ENCODE measurements around the gene MAP3K1.

The MAP3K1 gene

DNA sequence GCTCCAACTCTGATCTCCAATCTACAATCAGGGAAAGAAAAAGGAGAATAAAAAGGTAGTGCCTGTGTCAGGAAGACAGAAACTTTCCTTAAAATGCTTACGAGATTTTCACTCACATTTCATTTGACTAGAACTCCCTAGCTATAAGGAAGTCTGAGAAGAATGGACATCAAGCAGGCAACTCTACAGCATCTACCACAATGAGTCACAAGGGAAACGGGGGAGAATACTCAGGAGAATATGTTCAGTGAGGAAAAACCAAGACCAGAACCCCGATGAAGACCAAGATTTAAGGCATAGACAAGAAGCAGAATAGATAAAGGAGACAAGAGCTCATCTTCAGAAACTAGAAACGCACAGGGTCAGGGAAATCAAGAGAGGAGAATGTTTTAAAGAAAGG, 85.0 kb downstream of the MAP3K1 start:
- no peak for DNase-seq (ENCODE audit: extremely low read depth in 1 of 2, low read depth in 1 of 2)

- DNase-seq (ENCODE audit: extremely low read depth in 1 of 2, low read depth in 1 of 2), result no peak
Observed at GRCh38 chr5:56900858-56901578, 85.7 kb downstream of the MAP3K1 start.

GRCh38 chr5:56908942-56909293, 93.6 kb downstream of the MAP3K1 start:
- DNase-seq (ENCODE audit: extremely low read depth in 1 of 2, low read depth in 1 of 2), result no peak

DNA sequence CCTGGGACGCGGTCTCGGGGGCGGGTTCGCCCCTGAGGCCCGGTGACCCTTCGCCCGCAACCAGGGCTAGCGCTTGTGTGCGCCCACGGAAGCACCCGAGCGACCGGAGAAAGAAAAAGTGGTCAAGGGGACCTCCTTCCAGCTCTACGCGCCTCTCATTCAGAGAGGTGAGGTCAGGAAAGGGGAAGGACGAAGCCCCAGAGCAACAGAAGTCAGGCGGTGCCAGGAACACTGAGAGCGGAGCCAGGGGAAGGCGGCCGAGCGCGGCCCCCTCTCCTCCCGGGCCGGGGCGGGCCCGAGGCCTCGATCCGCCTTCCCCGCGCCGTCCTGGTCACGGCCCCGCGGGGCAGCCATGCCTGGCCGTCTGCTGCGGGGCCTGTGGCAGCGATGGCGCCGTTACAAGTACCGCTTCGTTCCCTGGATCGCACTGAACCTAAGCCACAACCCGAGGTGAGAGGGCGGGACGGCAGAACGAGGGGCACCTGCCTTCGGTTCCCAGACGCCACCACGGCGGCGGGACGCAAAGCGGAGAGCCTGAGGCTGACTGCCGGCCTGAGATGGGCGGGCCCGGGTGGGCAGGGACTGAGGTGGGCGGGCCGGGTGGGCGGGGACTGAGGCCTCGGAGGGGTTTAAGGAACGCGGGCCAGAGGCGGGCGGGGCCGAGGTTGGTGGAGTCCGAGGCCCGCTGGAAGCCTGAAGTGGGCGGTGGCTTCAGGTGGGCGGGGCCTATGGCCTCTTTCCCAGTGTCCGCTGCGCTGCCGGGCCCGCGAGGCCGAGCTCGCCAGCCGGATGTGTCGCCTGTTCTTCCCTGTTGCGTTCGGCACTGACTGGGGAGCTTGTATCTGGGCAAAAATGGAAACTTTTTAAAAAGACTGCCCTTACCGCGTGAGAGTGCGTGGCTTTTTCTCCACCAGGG, 94.2 kb downstream of the MAP3K1 start, which contains the start of gene SETD9:
TSS of gene SETD9 (plus strand) at position 303 of the 916 bp plus-strand sequence. CDS start at position 353, 50 bp downstream.
- DNase-seq (ENCODE audit: extremely low read depth in 1 of 2, low read depth in 1 of 2), result peak; percentile 94 to 96

- peak in 1 of 2 donors; percentile 29 for DNase-seq (ENCODE audit: extremely low read depth in 1 of 2, low read depth in 1 of 2)
Observed at GRCh38 chr5:56910210-56910965, 95.0 kb downstream of the MAP3K1 start.

GRCh38 chr5:56913766-56914165, 98.4 kb downstream of the MAP3K1 start:
- no peak for DNase-seq (ENCODE audit: extremely low read depth in 1 of 2, low read depth in 1 of 2)

DNA sequence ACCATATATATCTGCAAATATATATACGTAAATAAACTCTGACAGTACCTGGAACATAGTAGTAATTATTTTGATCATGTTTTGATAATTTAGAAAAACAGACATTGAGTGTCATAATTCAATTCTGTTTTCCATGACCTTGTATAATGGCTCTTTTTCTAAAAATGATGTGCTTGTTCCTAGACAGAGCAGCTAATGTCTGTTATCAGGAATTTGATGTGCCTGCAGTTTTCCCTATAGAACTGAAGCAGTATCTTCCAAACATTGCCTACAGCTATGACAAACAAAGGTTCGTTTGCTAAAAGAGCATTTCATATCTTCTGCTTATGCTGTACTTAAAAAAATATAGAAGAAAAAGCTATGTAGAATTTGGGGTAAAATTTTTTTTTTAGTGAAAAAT, 99.3 kb downstream of the MAP3K1 start:
- DNase-seq (ENCODE audit: extremely low read depth in 1 of 2, low read depth in 1 of 2), result no peak

DNA sequence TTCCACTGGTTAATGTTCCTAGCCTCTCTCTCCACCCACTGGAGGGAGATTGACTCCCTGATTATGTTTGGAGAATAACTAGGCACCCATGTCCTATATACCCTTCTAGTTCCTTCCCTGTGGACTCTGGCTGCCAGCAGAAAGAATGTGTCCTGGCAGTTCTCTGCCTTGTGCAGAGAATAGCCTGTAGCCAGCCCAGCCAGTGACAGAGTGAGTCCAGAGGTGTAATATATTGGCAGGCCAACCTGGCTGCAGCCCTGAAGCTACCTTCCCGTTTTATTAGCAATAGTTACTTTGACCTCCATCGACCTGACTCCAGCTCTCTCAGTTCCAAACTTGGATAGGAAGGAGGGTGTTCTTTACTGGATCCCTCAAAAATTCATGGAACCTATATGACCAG, 102.2 kb downstream of the MAP3K1 start:
- no peak for DNase-seq (ENCODE audit: extremely low read depth in 1 of 2, low read depth in 1 of 2)

DNA sequence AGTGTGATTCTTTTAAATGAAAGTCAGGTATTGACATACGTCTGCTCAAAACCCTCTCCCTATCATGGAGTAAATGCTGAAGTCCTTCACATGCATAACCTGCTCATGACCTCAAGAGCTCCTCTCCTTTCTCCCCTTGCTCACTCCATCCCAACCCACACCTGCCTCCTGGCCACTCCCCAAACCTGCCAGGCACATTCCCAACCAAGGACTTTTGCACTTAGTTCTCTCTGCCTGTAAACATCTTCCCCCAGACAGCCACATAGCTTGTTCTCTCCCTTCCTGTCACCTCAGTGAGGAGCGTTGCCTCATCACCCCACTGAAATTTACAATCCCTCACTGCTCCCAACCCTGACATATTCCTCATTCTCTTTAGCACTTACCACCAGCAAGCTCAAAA, 102.7 kb downstream of the MAP3K1 start:
- DNase-seq (ENCODE audit: extremely low read depth in 1 of 2, low read depth in 1 of 2), result no peak

GRCh38 chr5:56919942-56920662, 104.8 kb downstream of the MAP3K1 start:
- no peak for DNase-seq (ENCODE audit: extremely low read depth in 1 of 2, low read depth in 1 of 2)

DNA sequence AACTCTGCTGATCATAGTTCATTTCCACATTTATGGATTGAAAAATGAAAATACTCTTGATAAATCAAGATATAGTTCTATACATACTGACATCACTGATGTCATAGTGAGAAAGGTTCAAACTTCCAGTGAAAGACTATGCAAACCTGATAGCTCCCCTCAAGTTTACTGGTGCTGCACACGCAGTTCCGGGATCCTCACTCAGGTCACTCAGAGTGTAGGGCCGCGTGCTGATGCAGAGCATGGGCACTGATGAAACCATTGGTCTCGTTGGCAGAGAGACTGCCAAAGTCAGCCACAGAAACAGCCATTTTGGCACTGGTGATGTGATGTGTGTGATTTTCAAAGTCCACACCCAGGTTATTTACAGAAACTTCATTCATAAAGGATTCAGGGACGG, 107.6 kb downstream of the MAP3K1 start:
- DNase-seq (ENCODE audit: extremely low read depth in 1 of 2, low read depth in 1 of 2), result no peak

- no peak for DNase-seq (ENCODE audit: extremely low read depth in 1 of 2, low read depth in 1 of 2)
Observed at GRCh38 chr5:56934325-56934724, 119.0 kb downstream of the MAP3K1 start.

DNA sequence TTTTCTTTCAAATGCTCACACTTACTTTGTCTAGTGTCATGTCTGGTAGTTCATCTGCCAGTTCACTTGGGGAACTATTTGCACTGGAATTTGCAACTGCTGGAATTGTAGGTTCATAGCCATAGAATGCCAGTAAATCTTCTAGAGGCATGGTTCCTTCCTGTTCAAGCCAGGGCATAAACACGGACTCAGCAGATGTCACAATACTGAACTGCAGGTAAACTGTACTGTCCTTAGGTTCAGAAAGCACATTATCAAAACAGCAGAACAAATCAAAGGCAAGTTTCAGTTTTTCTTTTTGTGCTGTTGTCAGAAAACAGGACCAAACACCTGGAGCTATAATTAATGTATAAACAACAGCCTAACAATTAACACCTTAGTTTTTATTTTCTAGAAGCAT, 123.5 kb downstream of the MAP3K1 start:
- no peak for DNase-seq (ENCODE audit: extremely low read depth in 1 of 2, low read depth in 1 of 2)

DNA sequence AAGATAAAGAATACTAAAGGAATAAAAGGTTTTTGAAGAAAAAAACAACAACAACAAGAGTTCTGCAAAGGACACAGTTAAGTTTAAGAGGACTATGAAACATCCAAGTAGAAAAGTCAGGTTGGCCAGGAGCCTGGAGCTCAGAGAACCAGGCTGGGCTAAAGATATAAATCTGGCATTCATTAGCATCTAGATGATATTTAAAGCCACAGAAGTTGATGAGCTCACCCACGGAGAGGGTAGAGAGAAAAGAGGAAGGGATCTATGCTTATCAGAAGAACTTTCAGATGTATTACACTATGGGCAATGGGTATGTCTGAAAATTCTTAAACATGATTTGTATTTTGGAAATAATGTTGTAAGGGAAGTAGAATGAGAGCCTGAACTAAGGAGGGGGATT, 126.6 kb downstream of the MAP3K1 start:
- DNase-seq (ENCODE audit: extremely low read depth in 1 of 2, low read depth in 1 of 2), result no peak

Measured in stimulated activated CD8-positive, alpha-beta memory T cell treated with anti-CD3 and anti-CD28 coated beads, Interleukin-7, amount 100 ng/mL, for 48 hours (primary cell).